HG02870 (cell line): ENCODE results near the gene TBX10.
"Not testable (repeated sequence)": the region's sequence is repeated elsewhere in the genome, so short reads cannot be mapped to it uniquely, and the experiment has no call there.

Experiments
- ATAC-seq: cut with Tn5 transposase; IDR thresholded peaks from one replicate; pipeline ENCODE4 v1.9.1; 2021; ENCODE audit warnings: mild to moderate bottlenecking, moderate library complexity; ENCODE audit not compliant: unreplicated experiment

Gene TBX10

DNA sequence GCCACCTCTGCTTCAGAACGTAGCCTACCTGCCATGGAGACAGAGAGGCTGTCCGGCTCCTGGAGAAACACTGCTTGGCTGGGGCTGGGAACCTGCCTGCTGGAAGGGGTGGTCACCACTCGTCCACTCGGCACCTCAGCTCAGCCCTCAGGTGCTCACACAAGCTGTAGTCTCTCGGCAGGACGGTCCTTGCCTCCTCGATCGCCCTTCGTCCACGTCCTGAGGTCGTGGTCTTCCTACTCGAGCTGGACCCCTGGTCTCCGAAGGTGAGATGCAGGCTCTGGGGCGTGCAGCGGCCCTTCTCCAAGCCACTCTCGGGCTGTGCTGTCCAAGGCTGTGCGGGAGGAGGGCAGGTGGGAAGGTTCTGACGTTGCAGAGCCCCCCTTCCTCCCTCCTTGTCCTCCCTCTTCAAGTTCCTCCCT is at the start of gene TBX10:
TBX10 (minus strand) TSS at position 326 of the 422 bp plus-strand sequence; CDS start at position 35, 291 bp downstream.
- no peak for ATAC-seq

DNA sequence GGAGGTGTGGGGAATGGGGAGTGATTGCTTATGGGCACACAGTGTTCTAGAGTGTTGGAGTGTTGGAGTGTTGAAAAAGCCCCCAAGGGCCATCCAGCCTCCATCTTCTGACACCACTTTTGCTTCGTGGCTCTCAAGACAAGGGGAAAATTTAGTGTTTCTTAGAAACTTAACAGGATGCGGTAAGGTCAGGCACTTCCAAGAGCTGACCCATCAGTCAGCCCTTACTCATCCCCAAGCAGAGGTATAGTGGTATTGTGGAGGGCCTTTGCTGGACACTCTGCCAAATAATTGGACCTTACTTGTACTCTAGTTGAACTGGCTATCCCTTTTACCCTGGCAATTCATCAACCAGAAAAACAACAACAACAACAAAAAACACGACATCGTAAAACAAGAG is 49.6 kb upstream of the TBX10 start:
- no peak for ATAC-seq

GRCh38 chr11:67687986-67688385 is 48.4 kb upstream of the TBX10 start:
- ATAC-seq = no peak

- not testable (repeated sequence) for ATAC-seq
These were observed 46.2 kb upstream of the TBX10 start for GRCh38 chr11:67685641-67686332.

GRCh38 chr11:67682126-67683034 is 42.8 kb upstream of the TBX10 start:
- ATAC-seq = not testable (repeated sequence)

- no peak for ATAC-seq
These were observed 41.3 kb upstream of the TBX10 start for GRCh38 chr11:67680696-67681470.

DNA sequence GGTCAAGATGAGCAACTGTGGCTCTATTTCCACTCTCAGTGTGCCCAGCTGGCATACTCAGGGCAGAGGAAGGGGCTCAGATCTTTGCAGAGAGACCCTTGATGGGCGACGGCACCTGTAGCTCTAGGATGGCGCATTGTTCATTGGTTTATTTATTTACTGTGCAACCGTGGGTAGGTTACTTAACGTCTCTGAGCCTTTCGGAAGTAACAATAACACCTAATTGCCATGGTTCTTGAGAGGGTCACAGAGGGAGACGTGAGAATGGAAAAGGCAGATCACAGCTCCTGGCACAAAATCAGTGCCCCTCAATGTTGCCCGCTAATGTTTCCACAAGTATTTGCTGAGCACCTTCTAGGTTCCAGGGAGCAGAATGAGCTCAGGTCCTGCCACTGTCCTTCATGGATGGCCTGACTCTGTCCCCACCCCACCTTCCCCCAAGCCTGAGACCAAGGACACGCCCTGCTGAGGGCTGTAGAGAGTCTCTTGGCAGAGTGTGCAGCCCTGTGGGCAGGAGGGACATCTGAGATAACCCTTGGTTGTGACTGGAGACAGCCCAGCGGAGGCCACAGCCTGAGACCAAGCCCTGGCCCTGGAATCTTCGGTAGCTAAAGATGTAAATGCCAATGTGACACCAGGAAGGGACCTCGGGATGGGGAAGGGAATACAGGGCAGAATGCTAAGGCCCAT is 35.6 kb upstream of the TBX10 start:
- no peak for ATAC-seq

- ATAC-seq = no peak
These were observed 34.9 kb upstream of the TBX10 start, which contains the start of gene ALDH3B2 for GRCh38 chr11:67674442-67674871. TSS of gene ALDH3B2 (minus strand) at chr11:67674623. CDS start at chr11:67666935, 7,688 bp downstream.

GRCh38 chr11:67673902-67674301 is 34.3 kb upstream of the TBX10 start:
- ATAC-seq = no peak

- no peak for ATAC-seq
These were observed 33.8 kb upstream of the TBX10 start for GRCh38 chr11:67673358-67673757.

- no peak for ATAC-seq
These were observed 31.6 kb upstream of the TBX10 start for GRCh38 chr11:67671211-67671520.

DNA sequence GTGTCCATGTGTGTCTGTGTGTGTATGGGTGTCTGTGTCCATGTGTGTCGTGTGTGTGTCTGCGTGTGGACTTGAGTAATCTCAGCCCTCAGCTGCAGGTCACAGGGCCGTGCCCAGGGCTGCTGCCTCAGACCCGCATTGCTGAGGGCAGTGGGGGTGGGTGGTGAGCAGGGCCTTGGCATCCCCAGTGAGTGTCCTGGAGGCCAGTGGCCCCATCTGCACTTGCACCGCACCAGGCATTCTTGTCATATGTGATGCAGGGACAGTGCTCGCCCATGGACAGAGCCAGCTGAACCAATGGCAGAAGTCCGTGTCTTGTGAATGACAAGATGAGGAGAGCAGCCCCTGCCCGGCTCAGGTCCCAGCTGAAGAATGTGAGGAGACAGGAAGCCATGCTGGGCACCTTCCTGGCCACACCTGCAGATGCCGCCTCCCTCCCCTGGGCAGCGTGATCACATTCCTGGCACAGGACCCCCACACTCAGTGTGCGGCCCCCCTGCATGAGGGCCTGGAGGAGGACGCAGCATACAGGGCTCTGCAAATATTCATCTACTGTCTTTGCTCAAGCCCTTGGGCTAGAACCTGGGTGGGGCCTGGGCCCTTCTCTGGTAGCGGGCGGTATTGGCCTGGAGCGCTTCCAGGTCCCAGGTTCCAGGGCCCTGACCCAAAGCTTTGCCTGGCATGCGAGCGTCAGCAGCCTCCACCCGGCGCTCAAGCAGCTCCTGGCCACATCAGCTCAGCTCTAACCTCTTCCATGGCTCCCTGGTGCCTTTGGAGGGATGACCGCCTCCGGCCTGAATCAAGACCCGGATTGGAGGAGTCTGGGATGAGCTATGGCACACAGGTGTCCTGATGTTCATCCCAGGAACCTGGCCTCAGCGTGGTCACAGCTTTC is 31.0 kb upstream of the TBX10 start:
- ATAC-seq = no peak

- no peak for ATAC-seq
These were observed 28.6 kb upstream of the TBX10 start for GRCh38 chr11:67668192-67668551.

GRCh38 chr11:67667490-67668191 is 28.1 kb upstream of the TBX10 start:
- ATAC-seq = no peak

- no peak for ATAC-seq
These were observed 27.3 kb upstream of the TBX10 start for GRCh38 chr11:67666676-67667489.

GRCh38 chr11:67666303-67666645 is 26.7 kb upstream of the TBX10 start:
- no peak for ATAC-seq

GRCh38 chr11:67665541-67666302 is 26.2 kb upstream of the TBX10 start:
- no peak for ATAC-seq
